GM19452 (cell line): ENCODE results near the gene MYMX.

Experiments
- ATAC-seq: cut with Tn5 transposase; IDR thresholded peaks from one replicate; pipeline ENCODE4 v1.9.1; 2021; ENCODE audit not compliant: unreplicated experiment

The MYMX gene

DNA sequence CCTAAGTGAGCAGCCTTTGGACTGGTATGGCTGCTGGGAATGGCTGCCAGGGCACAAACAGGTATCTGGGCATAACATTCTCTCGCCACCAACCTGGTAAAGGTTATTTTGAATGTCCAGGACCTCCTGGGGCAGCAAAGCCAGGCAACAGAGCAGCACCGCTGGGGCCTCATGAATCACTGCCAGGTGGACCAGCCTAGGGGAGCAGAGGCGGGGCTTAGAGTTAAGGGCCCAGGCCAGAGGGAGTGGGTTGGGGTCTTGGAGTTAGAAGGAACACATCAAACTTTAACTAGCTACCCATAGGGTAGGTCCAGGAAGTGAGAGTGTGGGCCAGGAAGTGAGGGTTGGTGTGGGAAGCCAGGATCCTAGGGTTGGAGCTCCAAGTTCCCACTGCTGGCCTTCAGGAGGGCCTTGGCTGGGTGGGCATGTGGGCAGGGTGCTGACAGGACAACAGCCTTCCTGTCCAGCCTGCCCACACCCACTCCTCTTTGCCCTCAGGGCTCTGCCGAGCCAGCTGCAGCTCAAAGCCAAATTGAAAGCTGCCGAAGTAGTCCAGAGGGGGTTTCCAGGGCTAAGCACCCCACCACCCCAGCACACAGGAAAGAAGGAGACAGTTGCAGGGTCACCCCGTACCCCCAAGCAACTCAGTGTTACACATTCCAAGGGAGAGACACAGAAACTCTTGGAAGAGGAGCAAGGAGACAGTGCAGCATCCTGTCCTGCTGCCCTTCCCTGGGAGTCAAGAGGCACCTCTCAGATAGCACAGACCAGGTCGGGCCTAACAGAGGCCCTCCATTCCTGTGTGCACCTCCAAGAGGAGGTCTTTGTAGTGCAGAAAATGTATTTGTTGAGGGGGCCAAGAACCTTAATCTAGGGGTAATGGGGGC is 46.0 kb downstream of the MYMX start:
- ATAC-seq, result no peak

DNA sequence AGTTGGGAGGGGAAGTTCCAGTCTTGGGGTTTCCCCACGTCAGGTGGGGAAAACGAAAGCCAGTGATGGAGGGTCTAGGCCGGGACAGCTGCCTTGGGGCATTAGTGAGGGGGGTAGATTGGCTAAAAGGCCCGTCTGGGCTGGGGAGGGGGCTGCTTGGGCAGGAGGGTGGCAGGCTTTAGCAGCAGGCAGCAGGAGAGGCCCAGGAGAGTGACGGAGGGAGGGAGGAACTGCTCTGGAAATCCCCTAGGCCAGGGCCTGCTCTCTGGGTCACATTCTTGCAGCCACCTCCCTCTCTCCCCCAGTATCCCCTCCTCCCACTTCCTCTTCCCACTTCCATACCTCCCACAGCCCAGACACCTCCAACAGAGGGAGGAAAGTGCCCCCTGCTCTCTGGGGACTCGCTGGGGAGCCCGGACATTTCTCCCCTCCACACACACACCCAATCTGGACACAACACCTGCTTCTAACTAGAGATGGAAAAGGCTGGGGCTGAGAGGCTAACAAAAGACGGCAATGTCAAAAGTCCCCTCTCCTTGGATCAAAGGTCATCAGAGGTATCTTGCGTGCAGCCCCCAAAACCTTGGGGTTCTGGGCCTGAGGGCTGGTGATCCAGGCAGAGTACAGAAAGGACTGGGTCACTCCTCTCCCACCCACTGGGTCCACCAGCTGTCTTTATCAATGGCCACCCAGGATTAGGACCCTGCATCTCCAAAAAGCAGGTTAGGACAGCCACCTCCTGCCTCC is 46.8 kb downstream of the MYMX start:
- no peak for ATAC-seq

DNA sequence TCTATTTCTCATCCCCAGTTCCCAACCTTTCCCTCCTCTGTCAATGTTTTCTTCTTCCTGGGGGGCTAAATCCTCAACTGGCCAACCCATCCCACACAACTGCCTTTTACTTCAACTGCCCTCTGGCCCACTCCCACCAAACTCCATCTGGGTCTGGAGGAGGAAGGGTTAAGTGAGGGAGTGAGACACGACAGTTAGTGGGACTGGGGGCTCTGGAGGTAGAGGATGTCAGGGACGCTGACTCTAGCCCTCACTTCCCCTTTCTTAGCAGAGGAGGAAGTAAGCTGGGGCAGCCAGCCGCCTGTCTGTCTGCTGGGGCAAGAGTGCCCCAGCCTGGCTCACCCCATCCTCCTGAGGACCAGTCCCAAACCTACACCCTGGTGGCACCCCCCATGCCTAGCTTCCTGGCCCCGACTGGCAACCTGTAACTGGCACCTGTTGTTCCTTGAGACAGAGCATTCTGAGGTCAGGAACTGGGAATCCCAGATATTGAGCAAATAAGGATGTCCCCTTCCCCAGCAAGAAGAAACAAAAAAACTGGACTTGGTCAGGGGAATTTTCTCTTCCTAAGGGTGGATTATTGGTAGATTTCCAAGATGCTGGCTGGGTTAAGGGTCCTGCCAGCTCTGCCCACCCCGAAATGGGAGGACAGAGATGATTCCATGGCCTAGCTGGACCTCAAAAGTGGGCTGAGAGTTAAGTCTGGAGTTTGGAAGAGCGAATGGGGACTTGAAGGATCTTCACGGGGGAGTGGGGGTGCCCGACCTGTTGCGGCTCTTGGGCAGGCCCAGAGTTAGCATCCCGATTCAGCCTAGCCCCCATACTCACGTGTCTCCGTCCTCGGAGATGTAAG is 47.7 kb downstream of the MYMX start:
- ATAC-seq, result peak; percentile 28

DNA sequence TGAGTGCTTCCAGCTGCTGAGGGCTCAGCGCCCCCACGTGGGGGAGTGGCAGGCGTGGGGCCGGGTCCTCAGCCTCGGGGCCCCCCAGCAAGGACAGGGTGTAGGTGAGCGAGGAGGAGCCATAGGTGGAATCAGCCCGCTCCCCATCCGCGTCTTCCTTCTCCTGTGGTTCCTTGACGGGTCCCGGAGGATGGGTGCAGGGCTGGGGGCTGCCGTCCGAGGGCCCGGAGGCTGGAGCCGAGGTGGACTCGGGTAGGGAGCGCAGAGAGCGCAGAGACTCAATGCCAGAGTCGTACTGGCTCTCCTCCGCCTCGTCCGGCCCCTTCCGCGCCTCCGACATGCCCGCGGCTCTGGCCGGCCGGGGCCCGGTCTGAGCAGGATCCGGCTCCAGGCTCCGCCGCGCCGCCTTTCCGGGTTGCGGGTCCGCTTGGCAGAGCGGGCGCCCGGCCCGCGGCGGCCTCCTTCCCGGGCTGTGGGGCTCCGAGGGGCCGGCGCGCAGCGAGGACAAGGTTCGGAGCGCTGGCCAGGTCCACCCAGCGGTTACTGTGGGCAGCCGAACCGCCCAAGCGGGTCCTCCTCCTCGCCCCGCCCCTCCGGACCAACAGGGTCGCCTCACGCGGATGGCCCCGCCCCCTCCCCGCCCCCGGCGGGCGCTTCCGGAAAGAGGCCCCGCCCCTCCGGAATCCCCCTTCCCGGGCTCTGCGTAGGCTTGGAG is 48.4 kb downstream of the MYMX start, which contains the start of gene NFKBIE:
NFKBIE (minus strand) TSS at position 545 of the 715 bp plus-strand sequence; CDS start at position 340, 205 bp downstream.
- peak; percentile 40 for ATAC-seq

DNA sequence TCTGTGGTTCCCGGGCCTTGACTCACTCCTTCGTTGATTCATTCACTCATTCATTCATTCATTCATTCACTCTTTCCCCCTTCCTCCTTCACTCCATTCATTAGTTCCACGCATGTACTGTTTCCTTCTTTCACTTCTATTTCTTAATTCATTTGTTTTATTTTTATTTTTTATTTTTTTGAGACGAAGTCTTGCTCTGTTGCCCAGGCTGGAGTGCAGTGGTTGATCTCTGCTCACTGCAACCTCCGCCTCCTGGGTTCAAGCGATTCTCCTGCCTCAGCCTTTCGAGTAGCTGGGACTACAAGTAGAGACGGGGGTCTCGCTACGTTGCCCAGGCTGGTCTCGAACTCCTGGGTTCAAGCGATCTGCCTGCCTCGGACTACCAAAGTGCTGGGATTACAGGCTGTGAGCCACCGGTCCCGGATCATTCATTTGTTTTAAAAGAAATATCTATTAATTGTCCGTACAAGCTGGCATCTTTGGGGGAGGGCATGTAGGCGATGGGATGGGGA is 49.1 kb downstream of the MYMX start:
- no peak for ATAC-seq

DNA sequence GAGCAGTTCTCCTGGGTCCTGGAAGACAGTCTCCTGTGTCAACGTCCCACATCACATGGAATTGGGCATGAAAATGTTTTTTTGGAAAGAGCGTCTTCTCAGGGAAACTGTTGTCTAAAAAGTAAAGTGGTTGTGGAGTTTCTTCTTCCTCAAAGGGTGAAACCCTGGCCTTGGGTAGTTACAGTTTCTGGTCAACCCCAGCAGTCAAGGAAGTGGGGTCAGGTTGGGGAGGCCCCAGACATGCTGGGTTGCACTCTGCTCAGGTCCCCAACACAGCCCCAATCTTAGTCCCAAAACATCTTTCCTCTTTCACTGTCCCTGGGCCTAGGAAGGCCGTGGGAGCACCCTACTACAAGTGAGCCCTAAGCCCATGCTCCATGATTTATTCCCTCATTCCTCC is 49.6 kb downstream of the MYMX start:
- ATAC-seq, result peak; percentile 33

DNA sequence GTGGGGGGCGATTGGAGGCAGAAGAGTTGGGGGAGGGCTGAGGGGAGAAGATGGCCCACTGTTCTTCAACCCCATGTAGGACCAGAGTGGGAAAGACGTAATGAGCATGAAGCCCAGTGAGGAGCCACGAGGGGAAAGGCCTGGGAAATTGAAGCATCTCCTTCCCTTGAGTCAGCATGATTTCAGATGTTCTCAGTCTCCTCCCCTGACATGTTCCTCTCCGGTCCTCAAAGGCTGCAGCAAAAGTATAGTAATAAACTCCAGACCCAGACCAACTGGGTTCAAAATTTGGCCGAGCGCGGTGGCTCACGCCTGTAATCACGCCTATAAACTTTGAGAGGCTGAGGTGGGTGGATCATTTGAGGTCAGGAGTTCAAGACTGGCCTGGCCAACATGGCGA is 50.5 kb downstream of the MYMX start:
- ATAC-seq, result no peak
